HG03196 (cell line): Measurements from ENCODE around the gene CFD.
"Not testable (repeated sequence)": the region's sequence is repeated elsewhere in the genome, so short reads cannot be mapped to it uniquely, and the experiment has no call there.

Experiments used
- ATAC-seq: cut with Tn5 transposase; IDR thresholded peaks from one replicate; pipeline ENCODE4 v1.9.1; 2021; ENCODE audit not compliant: unreplicated experiment

The CFD gene

GRCh38 chr19:858868-859843, at the start of gene CFD:
TSS of gene CFD (plus strand) at chr19:859664. CDS start at chr19:859690, 26 bp downstream.
- ATAC-seq = no peak

GRCh38 chr19:810077-810855, 49.2 kb upstream of the CFD start:
- no peak for ATAC-seq

GRCh38 chr19:810883-811489, 48.5 kb upstream of the CFD start:
- ATAC-seq = no peak

- no peak for ATAC-seq
These were observed 47.9 kb upstream of the CFD start for GRCh38 chr19:811506-812048.

GRCh38 chr19:812049-812746, 47.3 kb upstream of the CFD start:
- no peak for ATAC-seq

- ATAC-seq = no peak
These were observed 46.7 kb upstream of the CFD start for GRCh38 chr19:812747-813218.

GRCh38 chr19:813219-814151, 46.0 kb upstream of the CFD start:
- ATAC-seq = no peak

GRCh38 chr19:814152-815078, 45.0 kb upstream of the CFD start:
- ATAC-seq = no peak

- ATAC-seq = no peak
These were observed 44.2 kb upstream of the CFD start for GRCh38 chr19:815079-815774.

- no peak for ATAC-seq
These were observed 43.5 kb upstream of the CFD start for GRCh38 chr19:815775-816499.

- no peak for ATAC-seq
These were observed 43.0 kb upstream of the CFD start for GRCh38 chr19:816500-816857.

GRCh38 chr19:820212-820611, 39.3 kb upstream of the CFD start:
- not testable (repeated sequence) for ATAC-seq

- ATAC-seq = no peak
These were observed 38.1 kb upstream of the CFD start for GRCh38 chr19:821231-821824.

GRCh38 chr19:821825-822503, 37.5 kb upstream of the CFD start, which contains the start of gene PLPPR3:
TSS of gene PLPPR3 (minus strand) at chr19:821955. CDS start at chr19:821559, 396 bp downstream.
- no peak for ATAC-seq

- no peak for ATAC-seq
These were observed 35.8 kb upstream of the CFD start for GRCh38 chr19:823565-824121.

GRCh38 chr19:824885-825284, 34.6 kb upstream of the CFD start:
- ATAC-seq = no peak
